GM21528 (cell line): ENCODE data around the gene C6orf58.
A peak's percentile ranks its signal among the peaks of the same experiment; 100 is the strongest.

Experiments
- ATAC-seq: cut with Tn5 transposase; IDR thresholded peaks from one replicate; pipeline ENCODE4 v1.9.1; 2021; ENCODE audit warnings: mild to moderate bottlenecking, moderate library complexity; ENCODE audit not compliant: unreplicated experiment, low FRiP score

Gene C6orf58

DNA sequence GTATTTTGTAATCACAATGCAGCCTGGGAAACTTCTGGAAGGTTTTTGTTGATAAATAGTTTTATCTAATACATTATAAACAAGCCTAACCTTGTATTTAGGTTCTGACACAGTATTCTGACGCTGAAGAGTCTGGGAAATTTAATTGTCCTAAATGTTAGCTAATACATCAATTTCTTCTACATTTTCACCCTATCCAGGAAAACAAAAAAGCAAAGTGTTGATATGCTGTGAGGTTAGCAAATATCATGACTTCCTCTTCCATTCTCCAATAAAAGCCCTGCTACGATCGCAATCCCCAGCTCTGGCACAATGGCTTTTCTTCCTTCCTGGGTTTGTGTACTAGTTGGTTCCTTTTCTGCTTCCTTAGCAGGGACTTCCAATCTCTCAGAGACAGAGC lies at the start of gene C6orf58:
TSS of gene C6orf58 (plus strand) at position 301 of the 400 bp plus-strand sequence. CDS start at position 313, 12 bp downstream.
- ATAC-seq = no peak

DNA sequence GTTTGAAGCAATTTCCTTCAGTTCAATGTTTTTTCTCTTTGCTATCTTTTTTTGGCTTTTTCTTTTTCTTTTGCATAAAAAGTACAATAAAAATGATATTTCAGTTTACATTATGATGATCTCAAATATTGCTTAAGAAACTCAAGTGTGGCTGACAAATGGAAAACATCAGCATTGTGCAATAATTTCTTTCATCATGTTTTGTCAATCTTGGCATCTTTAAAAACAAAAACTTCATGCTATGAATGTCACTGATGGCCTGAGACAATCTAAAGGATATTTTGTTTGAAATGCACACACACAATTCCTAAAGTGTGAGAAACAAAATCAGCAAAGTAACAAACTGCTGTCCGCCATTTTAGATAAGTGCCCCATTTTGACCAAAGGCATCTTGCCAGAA lies 44.0 kb upstream of the C6orf58 start:
- ATAC-seq = no peak

DNA sequence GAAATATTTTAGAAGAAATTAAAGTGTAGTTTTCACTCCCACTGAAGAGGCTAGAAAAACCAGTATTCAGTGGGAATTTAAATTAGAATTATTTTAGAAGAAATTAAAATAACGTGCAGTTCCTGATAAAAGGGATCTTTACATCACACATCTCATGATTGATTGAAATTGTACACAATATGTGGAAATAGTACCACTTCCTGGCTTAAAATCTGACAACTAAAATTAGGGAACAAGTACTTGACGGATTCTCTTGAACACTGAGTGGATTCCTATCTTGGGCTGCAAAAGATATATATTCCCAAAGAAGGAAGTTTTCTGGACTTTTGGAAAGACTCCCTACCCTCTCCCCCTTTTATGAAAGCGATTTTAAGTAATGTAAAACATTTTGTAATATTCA lies 43.2 kb upstream of the C6orf58 start:
- ATAC-seq = no peak

DNA sequence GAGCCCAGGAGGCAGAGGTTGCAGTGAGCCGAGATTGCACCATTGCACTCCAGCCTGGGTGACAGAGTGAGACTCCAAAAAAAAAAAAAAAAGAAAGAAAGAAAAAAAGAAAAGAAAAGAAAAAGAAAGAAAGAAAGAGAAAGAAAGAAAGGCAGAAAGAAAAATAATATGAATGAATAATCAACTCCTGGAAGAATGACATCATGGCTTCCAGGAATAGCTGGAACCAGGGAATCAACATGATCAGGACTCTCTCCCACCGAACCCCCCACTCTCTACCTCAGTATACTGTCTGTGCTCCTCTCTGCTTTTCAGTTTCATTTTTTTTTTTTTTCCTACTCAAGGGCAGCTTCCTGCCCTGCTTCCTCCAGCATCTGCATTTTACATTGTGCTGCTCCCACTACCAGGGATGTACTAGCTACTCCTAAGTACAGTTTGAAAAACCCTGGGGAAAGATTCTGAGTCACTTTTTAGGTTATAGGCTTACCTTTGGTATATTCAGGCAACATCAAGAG lies 38.2 kb upstream of the C6orf58 start:
- no peak for ATAC-seq

DNA sequence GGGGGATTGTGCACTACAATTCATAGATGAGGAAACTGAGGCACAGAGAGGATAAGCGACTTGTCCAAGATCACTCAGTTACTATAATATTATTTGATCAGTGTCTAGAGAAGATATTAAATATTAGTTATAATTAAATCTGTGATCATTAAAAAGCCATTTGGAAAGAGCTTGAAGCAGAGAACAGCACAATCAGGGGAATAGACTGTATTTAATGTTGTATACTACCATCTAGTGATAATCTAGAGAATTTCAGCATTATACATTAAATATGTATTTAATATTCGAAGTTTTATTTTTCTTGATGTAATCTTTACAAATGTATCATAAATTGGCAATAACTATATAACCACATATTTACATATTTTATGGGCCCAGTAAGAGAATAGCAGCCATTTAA lies 37.7 kb upstream of the C6orf58 start:
- ATAC-seq = no peak

DNA sequence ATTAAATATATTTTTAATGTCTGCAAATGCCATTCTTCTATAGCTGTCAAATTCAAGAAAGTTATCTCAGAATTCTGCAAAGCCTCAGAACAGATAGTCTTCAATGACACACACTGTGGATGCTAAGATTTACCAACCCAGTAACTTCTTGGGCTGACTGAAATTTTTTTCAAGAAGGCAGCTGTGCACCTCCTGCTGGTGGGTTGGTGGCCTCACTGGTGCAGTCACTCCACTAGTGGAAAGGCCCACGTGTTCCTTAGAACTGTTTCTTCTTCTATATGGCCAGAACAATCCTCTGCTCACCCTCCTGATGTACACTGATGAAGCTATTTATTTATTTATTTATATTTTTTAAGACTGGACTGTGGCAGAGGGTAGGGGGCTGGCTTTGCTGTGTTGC lies 29.8 kb upstream of the C6orf58 start:
- ATAC-seq = no peak

DNA sequence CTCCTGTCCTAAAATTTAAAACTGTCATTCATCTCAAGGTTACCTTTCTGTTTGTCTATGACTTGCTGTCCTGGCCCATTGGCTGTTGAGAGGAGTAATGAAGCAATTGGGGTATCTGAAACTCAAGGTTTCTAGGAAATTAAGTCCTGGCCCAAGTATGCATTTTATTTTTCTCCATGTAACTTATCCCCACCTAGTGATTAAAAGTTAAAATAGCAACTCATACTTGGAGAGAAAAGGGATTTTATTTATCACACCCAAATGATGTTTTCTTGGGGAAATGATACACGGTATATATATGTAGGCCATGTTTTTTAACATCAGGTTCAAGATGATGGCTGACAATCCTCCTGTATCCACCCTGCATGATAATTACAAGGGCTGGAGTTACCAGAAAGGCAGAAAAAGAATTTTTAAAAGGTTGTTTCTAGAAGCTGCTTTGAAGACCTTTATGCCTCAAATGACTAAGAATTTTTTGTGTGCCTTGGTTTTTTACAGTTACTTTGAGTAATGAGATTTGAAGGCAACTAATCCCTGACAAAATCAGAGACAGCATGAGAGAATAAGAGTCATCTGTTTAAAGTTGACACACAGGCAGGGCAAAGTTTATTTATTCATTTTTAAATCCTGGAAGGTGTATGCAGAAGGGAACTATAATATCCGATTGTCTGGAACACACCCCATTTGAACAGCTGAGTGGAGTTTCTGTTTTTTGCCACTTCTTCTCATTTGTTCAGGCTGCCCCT lies 28.9 kb upstream of the C6orf58 start:
- no peak for ATAC-seq

DNA sequence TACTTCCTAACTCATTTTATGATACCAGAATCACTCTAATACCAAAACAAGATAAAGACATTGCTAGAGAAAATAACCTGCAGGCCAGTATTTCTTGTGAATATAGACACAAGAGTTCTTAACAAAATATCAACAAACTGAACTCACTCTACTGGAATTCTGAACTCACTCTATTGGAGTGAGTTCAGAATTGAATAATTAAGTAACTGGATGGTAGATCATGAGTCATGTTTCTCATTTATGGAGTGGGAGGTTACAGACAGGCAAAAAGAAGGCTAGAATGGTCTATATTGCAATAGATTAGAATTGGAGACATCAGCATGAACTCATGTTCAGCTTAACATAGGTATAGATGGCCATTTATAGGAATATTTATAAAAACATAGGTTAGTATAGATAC lies 26.6 kb upstream of the C6orf58 start:
- ATAC-seq = no peak

DNA sequence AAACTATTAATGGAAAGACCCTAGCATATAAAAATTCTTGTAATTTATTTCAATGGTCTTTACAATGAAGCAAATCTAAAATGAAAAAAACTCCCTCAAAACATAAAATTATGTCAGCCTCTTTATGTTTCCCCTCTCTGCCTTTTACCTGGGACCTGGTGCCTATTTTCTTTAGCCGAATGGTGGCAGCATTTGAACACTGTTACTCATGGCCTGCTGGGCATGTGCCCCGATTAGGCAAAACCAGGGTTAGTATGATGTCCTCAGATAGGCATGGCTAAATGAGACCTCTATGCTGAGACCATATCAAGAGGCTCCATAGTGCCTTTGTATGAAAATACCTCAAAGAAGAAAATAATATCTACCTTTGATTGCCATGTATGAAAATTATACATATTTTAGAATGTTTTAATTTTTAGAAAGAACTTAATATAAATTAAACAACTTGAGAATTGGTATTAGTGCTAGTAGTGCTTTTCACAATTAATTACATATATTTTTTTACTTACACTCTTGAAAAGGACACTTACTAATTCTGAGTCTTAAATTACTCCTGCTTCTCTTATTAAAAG lies 22.5 kb upstream of the C6orf58 start:
- peak; percentile 63 for ATAC-seq

DNA sequence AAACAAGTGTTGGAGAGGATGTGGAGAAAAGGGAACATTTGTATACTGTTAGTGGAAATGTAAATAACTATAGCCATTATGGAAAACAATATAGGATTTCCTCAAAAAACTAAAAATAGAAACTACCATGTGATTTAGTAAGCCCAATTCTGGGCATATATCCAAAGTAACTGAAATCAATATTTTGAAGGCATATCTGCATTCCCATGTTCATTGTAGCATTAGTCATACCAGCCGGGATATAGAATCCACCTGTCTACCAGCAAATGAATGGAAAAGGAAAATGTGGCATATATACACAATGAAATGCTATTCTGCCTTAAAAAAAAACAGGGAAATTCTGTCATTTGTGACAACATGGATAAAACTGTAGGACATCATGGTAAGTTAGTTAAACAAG lies 15.3 kb upstream of the C6orf58 start:
- ATAC-seq = no peak

DNA sequence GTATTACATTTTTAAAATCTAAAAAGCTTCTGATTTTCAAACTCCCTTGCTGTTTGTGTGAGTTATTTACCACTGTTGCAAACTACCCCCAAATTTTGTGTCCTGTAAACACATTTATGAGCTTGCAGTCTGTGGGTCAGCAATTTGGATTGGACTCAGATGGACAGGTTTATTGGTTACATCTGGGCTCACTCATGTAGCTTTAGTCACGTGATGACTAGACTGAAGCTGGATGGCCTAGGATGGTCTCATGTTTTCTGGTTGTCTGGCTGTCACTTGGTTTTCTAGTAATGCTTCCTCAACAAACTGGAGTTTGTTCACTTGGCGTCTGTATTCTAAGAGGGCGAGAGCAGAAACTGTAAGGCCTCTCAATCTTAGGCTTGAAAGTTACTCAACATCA lies 12.2 kb upstream of the C6orf58 start:
- ATAC-seq = no peak

DNA sequence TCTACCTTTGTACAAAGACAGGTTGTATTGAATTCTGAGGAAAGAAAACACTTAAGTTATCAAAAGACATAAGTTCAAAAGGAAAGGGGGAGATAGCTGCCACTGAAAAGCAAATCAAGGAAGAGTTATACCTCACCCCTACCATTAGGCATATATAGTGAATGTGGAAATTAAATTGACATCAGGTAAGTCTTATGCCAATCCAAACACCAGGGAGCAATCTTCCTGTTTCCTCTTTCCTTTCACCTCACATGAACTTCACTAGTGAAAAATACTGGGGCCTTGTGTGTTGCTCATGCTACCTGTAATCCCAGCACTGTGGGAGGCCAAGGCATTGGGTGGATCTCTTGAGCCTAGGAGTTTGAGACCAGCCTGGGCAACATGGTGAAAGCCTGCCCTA lies 10.9 kb upstream of the C6orf58 start:
- ATAC-seq = no peak

DNA sequence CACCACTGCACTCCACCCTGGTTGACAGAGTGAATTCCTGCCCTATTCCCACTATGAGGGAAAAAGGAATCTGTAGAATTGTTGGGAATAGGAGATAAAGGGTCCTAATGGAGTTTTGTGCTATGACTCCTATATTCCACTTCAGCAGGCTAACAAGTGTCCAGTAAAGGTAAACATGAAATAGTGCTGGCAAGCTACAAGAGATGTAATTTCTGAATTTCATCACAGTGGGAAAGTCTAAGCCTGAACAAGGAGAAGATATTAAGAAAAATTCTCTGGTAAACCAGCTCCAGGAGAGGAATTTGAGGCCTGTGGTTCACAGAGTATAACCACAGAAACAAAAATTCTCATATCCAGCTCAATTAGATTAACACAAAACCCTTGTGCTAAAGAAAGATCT lies 10.3 kb upstream of the C6orf58 start:
- no peak for ATAC-seq

DNA sequence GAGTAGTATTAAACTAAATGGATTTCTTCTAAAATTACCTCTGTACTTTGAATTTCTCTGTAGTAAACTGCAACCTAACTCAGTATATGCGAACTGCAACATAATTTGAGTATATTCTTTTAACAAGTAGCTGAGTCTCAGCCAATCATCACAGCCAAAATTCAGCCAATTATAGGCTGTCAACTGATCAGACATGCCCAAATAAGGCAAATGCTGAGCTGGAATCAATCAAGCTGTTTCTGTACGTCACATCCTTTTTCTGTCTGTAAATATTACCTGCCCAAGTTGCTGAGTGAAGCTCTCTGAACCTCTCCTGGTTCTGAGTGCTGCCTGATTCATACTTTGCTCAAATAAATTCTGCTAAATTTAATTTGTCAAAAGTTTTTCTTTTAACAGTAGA lies 9.5 kb upstream of the C6orf58 start:
- no peak for ATAC-seq

DNA sequence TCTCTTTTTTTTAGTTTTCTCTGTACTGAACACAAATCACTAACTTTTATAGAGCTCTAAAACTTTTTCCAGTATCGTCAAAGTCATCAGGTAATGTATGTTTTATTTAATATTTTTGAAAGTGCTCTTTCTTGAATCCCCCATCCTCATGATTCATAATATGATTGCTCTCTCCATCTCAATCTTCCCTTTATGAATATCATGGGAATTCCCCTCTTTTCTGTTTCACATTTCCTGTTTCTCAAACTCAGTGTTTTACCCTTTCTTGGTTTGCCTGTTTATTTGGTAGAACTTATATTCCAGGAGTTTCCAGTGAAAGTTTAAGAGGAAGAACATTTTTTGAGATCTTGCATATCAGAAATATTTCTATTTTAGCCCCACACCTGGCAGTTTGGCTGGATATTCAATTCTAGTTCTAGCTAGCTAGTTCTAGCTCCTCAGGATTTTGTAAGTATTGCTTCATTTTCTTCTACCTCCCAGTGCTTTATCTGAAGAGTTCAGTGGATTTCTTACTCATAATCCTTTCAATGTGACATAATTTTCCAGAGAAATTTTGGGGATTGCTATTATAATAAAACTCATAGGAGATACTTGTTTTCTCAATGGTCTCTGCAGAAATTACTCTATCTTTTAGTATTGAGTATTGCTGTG lies 6.1 kb upstream of the C6orf58 start:
- no peak for ATAC-seq

DNA sequence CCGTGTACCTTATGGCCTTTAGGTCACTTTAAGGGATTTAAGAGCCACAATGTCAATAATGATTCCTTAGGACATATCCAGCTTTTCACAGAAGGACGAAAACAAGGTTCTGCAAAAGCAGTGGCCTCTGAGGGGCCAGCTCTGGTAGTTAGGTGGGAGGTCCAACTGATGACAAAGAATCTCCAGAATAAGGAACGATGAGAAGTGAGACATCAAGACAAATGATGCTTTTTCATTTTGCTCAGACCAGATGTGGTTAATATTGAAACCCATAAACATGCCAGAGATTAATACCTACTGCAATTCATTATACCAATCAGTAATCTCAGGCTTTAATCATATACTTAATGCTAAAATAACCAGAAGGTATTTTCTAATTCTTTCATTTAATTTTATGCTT lies 1.9 kb downstream of the C6orf58 start:
- ATAC-seq = no peak

DNA sequence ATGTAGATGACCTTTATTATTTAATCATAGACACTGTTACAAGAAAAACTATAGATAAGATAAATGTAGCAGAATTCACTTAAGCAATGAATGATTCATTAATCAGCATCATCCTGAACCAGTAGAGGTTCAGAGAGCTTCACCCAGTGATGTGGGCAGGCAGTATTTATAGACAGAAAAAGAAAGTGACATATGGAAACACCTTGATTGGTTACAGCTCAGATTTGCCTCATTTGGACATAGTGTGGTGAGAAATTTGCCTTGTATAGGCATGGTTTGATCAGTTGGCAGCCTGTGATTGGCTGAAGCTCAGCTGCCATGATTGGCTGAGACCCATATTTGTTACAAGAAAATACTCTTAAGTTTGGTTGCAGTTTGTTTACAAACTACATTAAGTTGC lies 4.6 kb downstream of the C6orf58 start:
- no peak for ATAC-seq

DNA sequence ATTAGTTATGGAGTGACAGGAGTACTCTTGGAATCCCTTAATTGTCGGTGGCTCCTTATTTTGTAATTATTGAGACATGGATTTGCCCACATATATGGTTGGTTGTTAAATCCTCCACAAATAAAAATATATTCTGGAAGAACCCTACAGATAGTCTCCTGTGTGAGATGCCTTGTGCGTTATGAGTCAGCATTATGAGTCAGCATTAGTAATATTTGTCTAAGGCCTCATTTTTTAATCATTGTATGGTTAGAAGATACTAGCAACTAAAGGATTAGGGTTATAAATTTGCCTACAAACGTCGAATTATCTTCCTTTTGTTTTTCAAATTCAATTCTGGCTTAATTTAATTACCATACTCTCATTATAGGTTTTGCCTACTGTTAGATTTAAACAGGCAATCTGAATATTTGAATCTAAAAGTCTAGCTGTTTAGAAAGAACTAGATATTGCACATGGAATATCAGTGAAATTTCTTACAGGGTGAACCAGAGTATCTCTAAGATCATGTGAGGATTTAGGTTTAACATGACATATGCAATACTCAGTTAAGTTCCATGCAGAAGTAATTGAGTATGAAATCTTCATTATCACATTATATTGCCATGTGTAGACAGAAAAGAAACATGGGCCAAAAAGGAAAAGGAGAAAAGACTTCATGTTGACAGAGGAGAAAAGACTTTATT lies 5.9 kb downstream of the C6orf58 start:
- no peak for ATAC-seq

DNA sequence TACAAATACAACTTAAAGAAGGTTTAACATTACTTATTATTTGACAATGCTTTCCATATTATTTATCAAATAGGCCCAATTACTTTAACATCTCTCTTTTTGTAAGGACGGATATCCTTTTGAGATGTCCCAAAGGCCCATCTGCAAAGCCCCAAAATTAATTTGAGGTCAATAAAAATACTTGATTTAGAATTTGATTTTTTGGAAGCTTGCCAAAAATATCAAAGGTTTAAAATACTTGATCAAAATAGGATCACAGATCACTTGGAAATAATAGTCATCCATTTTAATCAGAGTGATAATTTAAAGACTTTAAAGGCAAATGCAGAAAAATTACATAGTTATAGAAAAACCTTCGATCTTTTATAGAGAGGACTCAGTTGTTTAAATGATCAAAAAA lies 8.1 kb downstream of the C6orf58 start:
- no peak for ATAC-seq

DNA sequence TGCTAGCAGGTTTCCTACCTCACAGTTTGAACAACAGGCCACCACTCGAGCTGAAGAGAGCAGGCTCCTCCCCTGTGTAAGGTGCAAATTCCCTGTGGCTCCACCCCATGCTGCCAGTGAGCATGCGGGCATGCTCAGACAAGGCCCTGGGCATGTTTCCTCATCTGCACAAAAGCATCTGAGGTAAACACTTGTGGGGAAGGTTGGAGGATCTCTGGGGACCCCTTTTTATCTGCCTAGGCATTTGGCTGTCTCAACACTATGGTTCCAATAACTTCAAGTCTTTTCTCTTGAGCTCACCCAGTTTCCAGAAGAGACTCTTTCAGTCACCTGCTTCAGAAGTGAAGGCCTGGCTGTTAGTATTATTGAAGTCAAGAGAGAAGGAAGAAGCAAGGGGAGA lies 9.4 kb downstream of the C6orf58 start:
- ATAC-seq = no peak

DNA sequence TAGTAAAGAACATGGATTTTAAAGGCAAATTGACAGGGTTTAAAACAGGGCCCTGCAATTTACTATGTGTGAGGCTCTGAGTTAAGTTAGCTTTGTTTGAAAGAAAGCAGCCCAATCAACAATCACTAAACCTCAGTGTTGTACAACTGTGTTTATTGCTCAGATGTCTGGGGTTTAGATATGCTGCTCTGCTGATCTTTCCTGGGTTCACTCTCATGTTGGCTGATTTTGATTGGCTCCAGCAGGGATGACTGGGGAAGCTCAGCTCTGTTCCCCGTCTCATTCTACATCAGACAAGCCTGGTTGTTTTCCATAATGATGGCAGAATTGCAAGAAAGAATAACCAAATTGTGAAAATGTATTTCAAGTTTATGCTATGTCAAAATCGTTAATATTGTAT lies 10.9 kb downstream of the C6orf58 start:
- no peak for ATAC-seq
